ENCODE results near the gene PET117. TPM values are rescaled to one million over a fixed set of nuclear protein-coding genes. Genes with fewer than 3 reads are reported as not detected.
"Not testable (repeated sequence)": the region's sequence is repeated elsewhere in the genome, so short reads cannot be mapped to it uniquely, and the experiment has no call there.

PET117 gene
- 10 to 100 TPM; 11.0 to 12.9 TPM for total RNA-seq

- ChIA-PET POLR2A (interaction anchor here (0.6 to 1.9 kb wide), 10 partner anchors 9 to 456 kb away, joined by 3 to 16 read pairs (median 4); partner anchors contain the start of genes MGME1, SNX5 and ZNF133), CTCF (interaction anchor here (1.0 to 1.2 kb wide), 3 partner anchors 11 to 149 kb away, joined by 3 to 4 read pairs (median 3); no protein-coding TSS in a partner anchor)
- peaks cover 13% of the 10 kb centered on the region for H3K36me3 Mint-ChIP-seq (ENCODE audit: low read depth)
- peak within 1 kb of the TSS; percentile 89 for H3K27ac Mint-ChIP-seq
- peak within 1 kb of the TSS; percentile 89 for H3K4me3 Mint-ChIP-seq
- DNase-seq (peak; percentile 91), ATAC-seq (peak; percentile 90)
- H3K9me3 Mint-ChIP-seq (ENCODE audit: insufficient read depth) = no peaks in the 10 kb centered on the region
- peaks cover 4% of the 10 kb centered on the region for H3K27me3 Mint-ChIP-seq (ENCODE audit: low read depth)
- peaks cover 29% of the 10 kb centered on the region for H3K4me1 Mint-ChIP-seq (ENCODE audit: low read depth)
Observed at GRCh38 chr20:18137412-18138265, at the start of gene PET117, which contains the start of gene KAT14. PET117 (plus strand) TSS chr20:18137863; CDS start chr20:18137956, 93 bp downstream. KAT14 (plus strand) TSS chr20:18137863; CDS start chr20:18142661, 4,798 bp downstream.

- POLR2A ChIA-PET; H3K27ac Mint-ChIP-seq; DNase-seq; H3K27me3 Mint-ChIP-seq (ENCODE audit: low read depth); H3K4me3 Mint-ChIP-seq; H3K9me3 Mint-ChIP-seq (ENCODE audit: insufficient read depth); ATAC-seq; H3K36me3 Mint-ChIP-seq (ENCODE audit: low read depth); H3K4me1 Mint-ChIP-seq (ENCODE audit: low read depth); CTCF ChIA-PET: not testable (repeated sequence)
Observed at GRCh38 chr20:18088298-18088697, 49.4 kb upstream of the PET117 start.

DNA sequence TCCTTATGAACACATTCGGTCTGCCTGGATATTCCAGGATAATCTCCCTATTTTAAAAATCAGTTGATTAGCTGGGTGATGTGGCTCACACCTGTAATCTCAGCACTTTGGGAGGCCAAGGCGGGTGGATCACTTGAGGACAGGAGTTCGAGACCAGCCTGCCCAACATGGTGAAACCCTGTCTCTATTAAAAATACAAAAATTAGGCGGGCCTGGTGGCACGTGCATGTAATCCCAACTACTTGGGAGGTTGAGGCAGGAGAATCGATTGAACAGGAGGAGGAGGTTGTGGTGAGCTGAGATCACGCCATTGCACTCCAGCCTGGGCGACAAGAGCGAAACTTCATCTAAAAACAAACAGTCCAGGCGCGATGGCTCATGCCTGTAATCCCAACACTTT, 48.8 kb upstream of the PET117 start:
- H3K36me3 Mint-ChIP-seq (ENCODE audit: low read depth); H3K27ac Mint-ChIP-seq; H3K4me1 Mint-ChIP-seq (ENCODE audit: low read depth); DNase-seq; H3K27me3 Mint-ChIP-seq (ENCODE audit: low read depth); H3K4me3 Mint-ChIP-seq; H3K9me3 Mint-ChIP-seq (ENCODE audit: insufficient read depth); ATAC-seq; CTCF ChIA-PET: not testable (repeated sequence)
- POLR2A ChIA-PET = interaction anchor here (0.5 kb wide), 1 partner anchor 94 kb away, joined by 3 read pairs; no protein-coding TSS in a partner anchor

GRCh38 chr20:18090044-18090443, 47.6 kb upstream of the PET117 start:
- Mint-ChIP-seq H3K27ac (no peak overlapping the region), H3K4me3 (no peak overlapping the region), H3K27me3 (ENCODE audit: low read depth) (no peaks in the 10 kb centered on the region), H3K9me3 (ENCODE audit: insufficient read depth) (no peaks in the 10 kb centered on the region), H3K4me1 (ENCODE audit: low read depth) (no peaks in the 10 kb centered on the region), H3K36me3 (ENCODE audit: low read depth) (no peaks in the 10 kb centered on the region)
- CTCF ChIA-PET = interaction anchor here (1.3 kb wide), 1 partner anchor 186 kb away, joined by 3 read pairs; no protein-coding TSS in a partner anchor
- POLR2A ChIA-PET = no interaction called here
- ATAC-seq (no peak), DNase-seq (no peak)

GRCh38 chr20:18090477-18090876, 47.2 kb upstream of the PET117 start:
- Mint-ChIP-seq H3K27ac (no peak overlapping the region), H3K4me3 (no peak overlapping the region), H3K4me1 (ENCODE audit: low read depth) (no peaks in the 10 kb centered on the region), H3K27me3 (ENCODE audit: low read depth) (no peaks in the 10 kb centered on the region), H3K9me3 (ENCODE audit: insufficient read depth) (no peaks in the 10 kb centered on the region), H3K36me3 (ENCODE audit: low read depth) (no peaks in the 10 kb centered on the region)
- CTCF ChIA-PET = interaction anchor here (1.3 kb wide), 1 partner anchor 186 kb away, joined by 3 read pairs; no protein-coding TSS in a partner anchor
- DNase-seq = no peak
- no peak for ATAC-seq
- POLR2A ChIA-PET = no interaction called here

- Mint-ChIP-seq H3K9me3 (ENCODE audit: insufficient read depth) (no peaks in the 10 kb centered on the region), H3K27ac (no peak overlapping the region), H3K36me3 (ENCODE audit: low read depth) (no peaks in the 10 kb centered on the region), H3K4me3 (no peak overlapping the region), H3K4me1 (ENCODE audit: low read depth) (no peaks in the 10 kb centered on the region), H3K27me3 (ENCODE audit: low read depth) (no peaks in the 10 kb centered on the region)
- CTCF ChIA-PET = no interaction called here
- ATAC-seq (no peak), DNase-seq (no peak)
- POLR2A ChIA-PET = no interaction called here
Observed at GRCh38 chr20:18091623-18092022, 46.0 kb upstream of the PET117 start.

DNA sequence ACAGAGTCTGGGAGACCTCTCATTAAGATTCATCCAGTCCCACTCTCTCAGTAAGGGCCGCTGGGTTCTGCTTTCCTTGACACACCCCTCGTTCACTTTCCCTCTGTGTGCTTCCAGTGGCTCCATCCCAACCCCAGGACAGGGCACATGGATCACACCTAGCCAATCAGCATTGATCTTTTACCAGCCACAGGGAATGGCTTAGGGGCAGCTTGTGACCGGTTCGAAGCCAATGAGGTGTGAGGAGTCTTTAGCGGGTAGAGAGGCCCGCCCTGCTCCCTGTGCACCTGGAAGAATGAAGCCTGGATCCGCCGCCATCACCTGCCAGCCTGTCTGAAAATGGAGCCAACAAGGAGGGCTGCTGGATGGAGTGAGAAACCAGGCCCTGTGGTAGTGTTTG, 44.8 kb upstream of the PET117 start:
- Mint-ChIP-seq H3K9me3 (ENCODE audit: insufficient read depth) (no peaks in the 10 kb centered on the region), H3K27ac (no peak overlapping the region), H3K4me3 (no peak overlapping the region), H3K36me3 (ENCODE audit: low read depth) (no peaks in the 10 kb centered on the region), H3K27me3 (ENCODE audit: low read depth) (no peaks in the 10 kb centered on the region), H3K4me1 (ENCODE audit: low read depth) (no peaks in the 10 kb centered on the region)
- DNase-seq (no peak), ATAC-seq (no peak)
- POLR2A ChIA-PET = no interaction called here
- CTCF ChIA-PET = no interaction called here

DNA sequence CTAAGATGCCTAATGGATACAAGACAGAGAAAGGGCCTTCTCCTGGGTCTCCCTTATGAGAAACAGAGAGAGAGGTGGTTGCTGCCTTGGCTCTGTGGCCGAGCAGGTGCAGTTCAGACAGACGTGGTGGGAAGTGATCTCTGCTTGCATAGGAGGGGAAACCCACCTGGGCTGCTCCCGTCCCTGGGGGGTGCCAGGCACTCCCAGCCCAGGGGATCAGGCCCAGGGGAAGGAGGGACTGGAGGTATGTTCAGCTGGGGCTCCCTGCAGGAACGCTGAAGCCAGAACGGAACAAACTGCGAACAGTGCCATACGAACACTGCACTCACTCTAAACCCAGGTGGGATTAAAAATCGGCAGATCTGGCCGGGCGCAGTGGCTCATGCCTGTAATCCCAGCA, 44.3 kb upstream of the PET117 start:
- Mint-ChIP-seq H3K27ac (no peak overlapping the region), H3K4me3 (no peak overlapping the region), H3K4me1 (ENCODE audit: low read depth) (no peaks in the 10 kb centered on the region), H3K36me3 (ENCODE audit: low read depth) (no peaks in the 10 kb centered on the region), H3K9me3 (ENCODE audit: insufficient read depth) (no peaks in the 10 kb centered on the region), H3K27me3 (ENCODE audit: low read depth) (no peaks in the 10 kb centered on the region)
- no peak for DNase-seq
- CTCF ChIA-PET = no interaction called here
- ATAC-seq = no peak
- POLR2A ChIA-PET = no interaction called here

DNA sequence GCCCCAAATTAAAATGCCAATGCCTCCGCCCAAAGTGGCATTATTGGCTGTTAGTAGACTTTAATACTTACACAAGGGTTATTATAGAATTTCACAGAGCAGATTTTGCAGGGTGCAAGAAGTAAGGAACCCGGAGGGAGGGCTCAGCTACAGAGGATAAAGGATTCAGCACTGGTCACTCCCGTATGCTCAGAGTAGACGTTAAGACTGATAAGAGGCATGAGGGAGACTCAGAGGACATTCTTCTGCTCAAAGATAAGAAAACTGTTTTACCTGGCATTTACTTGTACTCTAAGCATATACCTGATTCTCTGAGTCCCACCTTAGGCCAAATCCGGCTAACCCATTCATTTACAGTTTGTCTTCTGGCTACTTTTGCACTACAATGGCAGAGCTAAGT, 43.5 kb upstream of the PET117 start:
- ChIA-PET POLR2A (no interaction called here), CTCF (no interaction called here)
- H3K36me3 Mint-ChIP-seq (ENCODE audit: low read depth) = no peaks in the 10 kb centered on the region
- H3K4me1 Mint-ChIP-seq (ENCODE audit: low read depth) = no peaks in the 10 kb centered on the region
- H3K9me3 Mint-ChIP-seq (ENCODE audit: insufficient read depth) = no peaks in the 10 kb centered on the region
- ATAC-seq = no peak
- DNase-seq = no peak
- no peak overlapping the region for H3K27ac Mint-ChIP-seq
- H3K4me3 Mint-ChIP-seq = no peak overlapping the region
- peaks cover 2% of the 10 kb centered on the region for H3K27me3 Mint-ChIP-seq (ENCODE audit: low read depth)

DNA sequence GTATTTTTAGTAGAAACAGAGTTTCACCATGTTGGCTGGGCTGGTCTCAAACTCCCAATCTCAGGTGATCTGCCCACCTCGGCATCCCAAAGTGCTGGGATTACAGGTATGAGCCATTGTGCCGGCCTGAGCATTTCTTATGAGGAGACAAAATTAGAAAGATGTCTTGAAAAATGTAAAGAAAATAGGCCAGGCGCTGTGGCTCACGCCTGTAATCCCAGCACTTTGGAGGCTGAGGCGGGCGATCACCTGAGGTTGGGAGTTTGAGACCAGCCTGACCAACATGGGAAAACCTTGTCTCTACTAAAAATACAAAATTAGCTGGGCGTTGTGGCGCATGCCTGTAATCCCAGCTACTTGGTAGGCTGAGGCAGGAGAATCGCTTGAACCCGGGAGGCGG, 37.1 kb upstream of the PET117 start:
- H3K4me3 Mint-ChIP-seq; H3K27ac Mint-ChIP-seq; H3K27me3 Mint-ChIP-seq (ENCODE audit: low read depth); CTCF ChIA-PET; H3K9me3 Mint-ChIP-seq (ENCODE audit: insufficient read depth); ATAC-seq; H3K36me3 Mint-ChIP-seq (ENCODE audit: low read depth); POLR2A ChIA-PET; DNase-seq; H3K4me1 Mint-ChIP-seq (ENCODE audit: low read depth): not testable (repeated sequence)

DNA sequence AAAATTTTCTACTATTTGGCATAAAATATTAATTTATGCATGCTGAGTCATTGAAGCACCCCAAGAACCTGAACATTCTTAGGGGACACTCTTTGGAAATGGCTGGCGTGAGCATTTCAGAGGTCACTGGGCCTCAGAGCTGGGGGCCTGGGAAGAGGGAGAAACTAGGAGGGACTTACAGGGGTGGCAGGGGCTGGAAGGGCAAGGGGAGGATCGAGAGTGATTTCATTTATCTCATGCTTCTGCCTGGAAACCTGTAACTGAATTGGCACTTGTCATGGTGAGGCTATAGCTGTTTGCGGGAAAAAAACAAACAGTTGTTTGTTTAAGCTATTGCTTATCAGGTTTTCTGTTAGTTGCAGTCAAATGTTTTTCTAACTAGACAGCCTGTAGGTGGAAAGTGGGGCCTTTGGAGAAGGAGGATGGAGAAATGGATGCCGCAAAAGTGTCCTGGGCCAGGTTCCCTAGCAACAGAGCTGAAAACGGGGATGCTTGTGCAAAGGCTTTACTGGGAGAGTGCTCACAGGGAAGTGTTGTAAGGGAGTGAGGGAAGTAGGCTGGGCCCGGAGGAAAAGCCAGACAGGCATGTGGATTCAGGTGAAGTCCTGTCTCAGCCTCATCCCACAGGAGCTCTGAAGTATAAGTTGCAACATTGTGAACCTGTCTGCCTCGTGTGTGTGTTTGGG, 36.4 kb upstream of the PET117 start:
- CTCF ChIA-PET = no interaction called here
- Mint-ChIP-seq H3K27ac (no peak overlapping the region), H3K4me1 (ENCODE audit: low read depth) (no peaks in the 10 kb centered on the region)

DNA sequence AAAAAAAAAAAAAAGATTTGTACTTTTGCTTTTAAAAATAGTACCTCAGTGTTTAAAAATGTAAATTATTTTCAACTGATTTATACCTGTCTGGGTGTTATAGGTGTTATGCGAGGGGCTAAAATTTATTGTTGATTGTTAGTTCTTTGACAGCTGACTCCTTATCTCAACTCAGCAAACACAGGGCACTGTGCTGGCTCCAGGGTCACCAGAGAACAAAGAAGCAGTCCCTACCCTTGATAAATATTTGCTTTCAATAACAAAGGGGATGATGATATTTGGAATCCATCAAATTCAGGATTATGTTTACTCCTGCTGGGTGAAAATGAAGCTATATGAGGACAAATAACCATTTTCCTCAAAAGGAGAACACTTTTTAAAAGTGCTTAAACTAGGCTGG, 34.2 kb upstream of the PET117 start:
- ChIA-PET CTCF (no interaction called here), POLR2A (no interaction called here)
- no peaks in the 10 kb centered on the region for H3K36me3 Mint-ChIP-seq (ENCODE audit: low read depth)
- H3K4me3 Mint-ChIP-seq = no peak overlapping the region
- ATAC-seq (no peak), DNase-seq (no peak)
- H3K27me3 Mint-ChIP-seq (ENCODE audit: low read depth) = peaks cover 12% of the 10 kb centered on the region
- no peaks in the 10 kb centered on the region for H3K4me1 Mint-ChIP-seq (ENCODE audit: low read depth)
- no peak overlapping the region for H3K27ac Mint-ChIP-seq
- no peaks in the 10 kb centered on the region for H3K9me3 Mint-ChIP-seq (ENCODE audit: insufficient read depth)

More for the DNA sequence above, 36.4 kb upstream of the PET117 start:
- Mint-ChIP-seq H3K9me3 (ENCODE audit: insufficient read depth) (no peaks in the 10 kb centered on the region), H3K4me3 (no peak overlapping the region), H3K36me3 (ENCODE audit: low read depth) (no peaks in the 10 kb centered on the region), H3K27me3 (ENCODE audit: low read depth) (peaks cover 9% of the 10 kb centered on the region)
- DNase-seq = no peak
- POLR2A ChIA-PET = no interaction called here
- no peak for ATAC-seq

Data from activated CD8-positive, alpha-beta T cell treated with anti-CD3 and anti-CD28 coated beads, Interleukin-2, amount 10 ng/mL, durations not matched to agents 7 days and 5 days (primary cell).